Inflammatory macrophage (primary cell): ENCODE data around the gene CHP2.
"Not testable (repeated sequence)": the region's sequence is repeated elsewhere in the genome, so short reads cannot be mapped to it uniquely, and the experiment has no call there.

ENCODE experiments used
- DNase-seq, 2 donors: peaks; one replicate each; pipeline ENCODE4 v3.0.0-alpha.2; 2020 to 2022
- total RNA-seq, 18 experiments: gene quantifications; one replicate each; lab custom pipeline; 2026; ENCODE audit warnings: mixed read lengths in 6 of 18, inconsistent platforms in 2 of 18; lab: John Stamatoyannopoulos, UW

CHP2 gene
- total RNA-seq = 0 to 0.08 (median 0) reads per million in 18 experiments

- no peak for DNase-seq
Measured at GRCh38 chr16:23754594-23755483, at the start of gene CHP2. TSS of gene CHP2 (plus strand) at chr16:23755026. CDS start at chr16:23755050, 24 bp downstream.

- no peak for DNase-seq
Measured at GRCh38 chr16:23705517-23705902, 49.3 kb upstream of the CHP2 start.

GRCh38 chr16:23706439-23706838, 48.4 kb upstream of the CHP2 start:
- DNase-seq = no peak

DNA sequence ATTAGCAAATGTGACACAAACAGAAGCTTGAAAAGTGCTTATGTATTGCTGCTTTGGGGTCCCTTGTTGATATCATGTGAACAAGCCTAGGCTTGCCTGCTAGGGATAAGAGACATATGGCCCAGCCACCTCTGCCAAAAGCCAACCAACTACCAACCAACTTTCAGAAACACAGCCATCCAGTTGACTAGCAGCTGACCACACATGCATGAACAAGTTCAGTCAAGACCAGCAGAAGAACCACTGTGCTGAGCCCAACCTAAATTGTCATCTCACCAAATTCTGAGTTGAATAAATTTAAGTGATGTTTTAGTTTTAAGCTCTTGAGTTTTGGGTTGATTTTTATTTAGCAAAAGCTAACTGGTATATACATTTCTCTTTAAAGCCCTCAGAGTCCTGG, 45.3 kb upstream of the CHP2 start:
- DNase-seq = no peak

- DNase-seq = no peak
Measured at GRCh38 chr16:23710008-23710407, 44.8 kb upstream of the CHP2 start.

DNA sequence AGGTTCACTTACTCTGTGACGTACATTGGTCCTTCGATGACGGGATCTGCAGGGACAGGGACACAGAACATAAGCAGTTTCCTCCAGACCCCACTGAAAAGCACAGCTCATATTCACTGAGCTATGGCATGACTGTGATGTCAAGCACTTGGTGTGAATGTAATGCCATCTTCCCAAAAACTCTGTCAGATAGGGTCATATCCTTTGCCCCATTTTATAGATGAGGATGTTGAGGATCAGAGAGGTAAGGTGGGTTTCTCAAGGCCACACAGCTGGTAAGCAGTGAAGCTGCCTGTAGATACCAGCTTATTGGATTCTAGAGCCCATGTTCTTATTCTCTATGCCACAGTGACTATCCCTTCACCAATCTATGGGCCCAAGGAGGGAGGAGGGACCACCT, 44.3 kb upstream of the CHP2 start:
- no peak for DNase-seq

GRCh38 chr16:23711785-23712184, 43.0 kb upstream of the CHP2 start:
- no peak for DNase-seq

DNA sequence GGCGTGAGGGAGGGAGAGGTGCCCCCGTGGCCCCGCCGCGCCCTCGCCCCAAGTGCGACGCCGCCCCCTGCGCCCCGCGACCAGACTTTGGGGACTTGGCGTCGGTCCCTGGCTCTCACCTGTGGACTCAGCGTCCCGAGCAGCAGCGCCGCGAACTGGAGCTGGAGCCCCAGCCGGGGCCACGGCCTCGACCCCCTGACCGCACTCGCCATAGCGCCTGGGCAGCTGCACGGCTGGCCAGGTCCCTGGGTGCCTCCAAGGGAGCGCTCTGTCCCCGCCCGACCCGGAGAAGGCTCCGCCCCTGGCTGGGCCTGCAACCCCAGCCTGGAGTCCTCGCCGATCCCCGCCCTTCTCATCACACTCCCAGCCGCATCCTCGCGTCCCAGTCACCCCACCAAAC, 41.9 kb upstream of the CHP2 start, which contains the start of gene ERN2:
Gene ERN2 (minus strand): TSS at position 247 of the 400 bp plus-strand sequence. CDS start 35 bp downstream, at position 212.
- DNase-seq = no peak

- DNase-seq = no peak
Measured at GRCh38 chr16:23716484-23716883, 38.3 kb upstream of the CHP2 start.

GRCh38 chr16:23722613-23723240, 32.1 kb upstream of the CHP2 start:
- DNase-seq = not testable (repeated sequence)

DNA sequence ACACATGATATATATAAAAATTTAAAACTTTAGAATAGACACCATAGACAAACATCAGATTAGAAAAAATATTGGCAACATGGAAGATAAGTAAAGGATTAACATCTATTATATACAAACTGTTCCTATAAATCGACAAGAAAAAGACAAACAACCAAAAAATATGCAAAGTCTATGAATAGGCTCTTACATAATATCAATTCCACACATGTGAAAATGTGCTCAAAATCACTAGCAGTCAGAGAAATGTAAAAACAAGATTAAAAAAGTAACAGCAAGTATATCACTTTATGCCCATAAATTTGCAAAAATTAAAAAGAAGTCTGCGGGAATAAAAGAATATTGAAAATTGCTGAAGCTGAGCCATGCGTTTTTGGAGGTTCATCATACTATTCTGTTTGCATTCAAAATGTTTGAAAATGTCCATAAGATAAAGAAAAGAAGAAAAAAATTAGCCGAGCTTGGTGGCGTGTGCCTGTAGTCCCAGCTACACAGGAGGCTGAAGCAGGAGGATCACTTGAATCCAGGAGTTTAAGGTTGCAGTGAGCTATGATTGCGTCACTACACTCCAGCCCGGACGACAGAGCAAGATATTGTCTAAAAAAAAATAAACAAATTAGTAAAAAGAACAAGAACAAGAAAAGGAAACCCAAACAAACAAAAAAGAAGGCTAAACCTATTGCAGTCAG, 30.6 kb upstream of the CHP2 start:
- no peak for DNase-seq

DNA sequence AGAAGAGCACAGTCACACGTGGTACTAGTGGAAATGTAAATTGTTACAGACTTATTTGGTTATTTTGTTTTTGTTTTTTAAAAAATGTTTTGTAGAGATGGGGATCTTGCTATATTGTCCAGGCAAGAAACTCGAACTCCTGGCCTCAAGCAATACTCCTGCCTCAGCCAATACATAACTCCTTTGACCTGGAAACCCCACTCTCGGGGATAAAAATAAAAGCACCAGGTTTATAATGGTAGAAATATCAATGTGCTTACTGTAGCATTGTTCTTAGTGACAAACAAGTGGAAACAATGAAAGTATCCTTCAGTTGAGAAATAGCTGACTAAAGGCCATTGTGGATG, 30.1 kb upstream of the CHP2 start:
- DNase-seq = no peak

GRCh38 chr16:23726710-23727109, 28.1 kb upstream of the CHP2 start:
- DNase-seq = no peak

GRCh38 chr16:23728112-23728477, 26.7 kb upstream of the CHP2 start:
- no peak for DNase-seq

DNA sequence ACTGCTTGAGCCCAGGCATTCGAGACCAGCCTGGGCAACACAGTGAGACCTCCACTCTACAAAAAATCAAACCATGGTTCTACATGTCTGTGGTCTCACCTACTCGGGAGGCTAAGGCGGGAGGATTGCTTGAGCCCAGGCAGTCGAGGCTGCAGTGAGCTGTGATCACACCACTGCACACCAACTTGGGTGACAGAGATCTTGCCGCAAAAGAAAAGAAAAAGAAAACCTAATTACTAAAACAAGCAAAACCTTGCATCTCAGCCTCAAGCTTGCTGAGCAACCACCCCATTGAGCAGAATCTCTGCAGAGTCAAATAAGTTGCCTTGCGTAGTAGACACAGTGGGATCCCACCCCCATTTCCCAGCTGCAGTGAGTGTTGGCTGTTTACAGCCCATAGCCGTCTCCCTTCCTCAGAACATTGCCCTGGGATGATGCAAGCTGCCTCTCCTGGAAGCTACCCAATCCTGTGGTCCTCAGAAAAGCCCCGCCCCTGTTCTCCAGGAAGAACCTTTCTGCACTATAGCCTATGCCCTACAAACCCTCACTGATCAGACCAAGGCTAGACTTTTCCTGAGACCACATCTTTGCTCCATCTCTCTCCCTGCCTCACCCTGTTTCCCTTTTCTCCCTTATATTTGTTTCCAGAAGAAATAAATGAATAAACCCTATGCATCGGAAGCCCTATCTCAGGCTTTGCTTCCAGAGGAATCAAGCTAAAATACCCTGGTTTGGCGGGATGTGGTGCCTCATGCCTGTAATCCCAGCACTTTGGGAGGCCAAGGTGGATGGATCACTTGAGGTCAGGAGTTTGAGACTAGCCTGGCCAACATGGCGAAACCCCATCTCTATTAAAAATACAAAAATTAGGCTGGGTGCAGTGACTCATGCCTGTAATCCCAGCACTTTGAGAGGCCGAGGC, 25.1 kb upstream of the CHP2 start:
- DNase-seq = peak; percentile 6 to 14

DNA sequence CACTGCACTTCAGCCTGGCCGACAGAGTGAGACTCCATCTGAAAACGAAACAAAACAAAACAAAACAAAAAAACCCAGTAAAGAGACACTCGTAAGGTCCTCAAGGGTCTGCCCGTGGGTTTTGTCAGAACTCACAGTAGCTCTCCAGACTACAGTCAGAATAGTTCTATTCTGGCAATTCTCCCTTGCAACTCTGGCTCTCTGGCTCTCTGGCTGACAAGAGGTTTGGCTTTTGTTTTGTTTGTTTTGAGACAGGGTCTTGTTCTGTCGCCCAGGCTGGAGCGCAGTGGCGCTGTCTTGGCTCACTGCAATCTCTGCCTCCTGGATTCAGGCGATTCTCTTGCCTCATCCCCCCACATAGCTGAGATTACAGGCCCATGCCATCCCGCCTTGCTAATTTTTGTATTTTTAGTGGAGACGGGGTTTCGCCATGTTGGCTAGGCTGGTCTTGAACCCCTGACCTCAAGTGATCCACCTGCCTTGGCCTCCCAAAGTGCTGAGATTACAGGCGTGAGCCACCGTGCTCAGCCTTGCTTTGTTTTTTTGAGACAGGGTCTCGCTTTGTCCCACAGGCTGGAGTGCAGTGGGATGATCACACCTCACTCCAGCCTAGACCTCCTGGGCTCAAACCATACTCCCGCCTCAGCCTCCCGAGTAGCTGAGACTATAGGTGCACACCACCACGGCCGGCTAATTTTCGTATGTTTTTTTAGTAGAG, 20.5 kb upstream of the CHP2 start:
- no peak for DNase-seq

GRCh38 chr16:23737423-23738028, 17.3 kb upstream of the CHP2 start:
- not testable (repeated sequence) for DNase-seq

- DNase-seq = no peak
Measured at GRCh38 chr16:23739516-23739915, 15.3 kb upstream of the CHP2 start.

- no peak for DNase-seq
Measured at GRCh38 chr16:23741675-23742303, 13.0 kb upstream of the CHP2 start.

- no peak for DNase-seq
Measured at GRCh38 chr16:23742766-23743165, 12.1 kb upstream of the CHP2 start.

DNA sequence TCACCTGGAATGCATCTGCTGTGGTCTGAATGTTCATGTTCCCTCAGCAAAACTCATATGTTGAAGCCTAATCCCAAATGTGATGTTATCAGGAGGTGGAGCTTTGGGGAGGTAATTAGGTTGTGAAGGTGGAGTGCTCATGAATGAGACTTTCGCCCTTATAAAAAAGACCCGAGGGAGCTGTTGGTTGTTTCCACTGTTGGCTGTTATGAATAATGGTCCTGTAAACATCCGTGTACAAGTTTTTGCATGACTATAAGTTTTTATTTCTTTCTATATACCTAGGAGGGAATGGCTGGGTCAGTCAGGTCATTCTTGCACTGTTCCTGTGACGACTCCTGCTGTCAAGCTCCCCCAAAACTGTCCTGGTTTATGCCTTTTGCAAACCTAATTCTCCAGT, 9.6 kb upstream of the CHP2 start:
- DNase-seq = no peak
